HG03469 (cell line): ENCODE measurements around the gene SNX6.
"Not testable (repeated sequence)": the region's sequence is repeated elsewhere in the genome, so short reads cannot be mapped to it uniquely, and the experiment has no call there.

Source experiments
- ATAC-seq: cut with Tn5 transposase; IDR thresholded peaks from one replicate; pipeline ENCODE4 v1.9.1; 2021; ENCODE audit warnings: mild to moderate bottlenecking, moderate library complexity, moderate number of reproducible peaks; ENCODE audit not compliant: unreplicated experiment

SNX6 gene

GRCh38 chr14:34640826-34641225 lies 10.9 kb upstream of the SNX6 start:
- no peak for ATAC-seq

GRCh38 chr14:34634360-34634771 lies 4.4 kb upstream of the SNX6 start:
- ATAC-seq: not testable (repeated sequence)

GRCh38 chr14:34633742-34634141 lies 3.8 kb upstream of the SNX6 start:
- ATAC-seq: no peak

- ATAC-seq: no peak
Observed at GRCh38 chr14:34632411-34632978, 2.5 kb upstream of the SNX6 start.

GRCh38 chr14:34629344-34629656 lies 648 bp downstream of the SNX6 start:
- peak; percentile 6 for ATAC-seq

GRCh38 chr14:34628681-34629135 lies 1.2 kb downstream of the SNX6 start:
- no peak for ATAC-seq

GRCh38 chr14:34623506-34623905 lies 6.4 kb downstream of the SNX6 start:
- ATAC-seq: no peak

- ATAC-seq: no peak
Observed at GRCh38 chr14:34620839-34621238, 9.1 kb downstream of the SNX6 start.

GRCh38 chr14:34620115-34620514 lies 9.8 kb downstream of the SNX6 start:
- no peak for ATAC-seq

- ATAC-seq: no peak
Observed at GRCh38 chr14:34619471-34619870, 10.5 kb downstream of the SNX6 start.

- no peak for ATAC-seq
Observed at GRCh38 chr14:34616360-34616759, 13.6 kb downstream of the SNX6 start.

GRCh38 chr14:34615507-34615906 lies 14.4 kb downstream of the SNX6 start:
- ATAC-seq: no peak

GRCh38 chr14:34614638-34615037 lies 15.3 kb downstream of the SNX6 start:
- no peak for ATAC-seq

GRCh38 chr14:34610101-34610500 lies 19.8 kb downstream of the SNX6 start:
- ATAC-seq: no peak

GRCh38 chr14:34605461-34605860 lies 24.5 kb downstream of the SNX6 start:
- ATAC-seq: no peak

- no peak for ATAC-seq
Observed at GRCh38 chr14:34604995-34605394, 25.0 kb downstream of the SNX6 start.

GRCh38 chr14:34596891-34597290 lies 33.1 kb downstream of the SNX6 start:
- no peak for ATAC-seq

- no peak for ATAC-seq
Observed at GRCh38 chr14:34593740-34594375, 36.1 kb downstream of the SNX6 start.

GRCh38 chr14:34592623-34593022 lies 37.3 kb downstream of the SNX6 start:
- no peak for ATAC-seq

GRCh38 chr14:34583525-34583924 lies 46.4 kb downstream of the SNX6 start:
- no peak for ATAC-seq

GRCh38 chr14:34582117-34582680 lies 47.7 kb downstream of the SNX6 start:
- no peak for ATAC-seq

GRCh38 chr14:34580381-34580780 lies 49.6 kb downstream of the SNX6 start:
- ATAC-seq: no peak

- no peak for ATAC-seq
Observed at GRCh38 chr14:34571771-34572170, 58.2 kb downstream of the SNX6 start.
